ENCODE measurements around the gene TRIM46.

DNA sequence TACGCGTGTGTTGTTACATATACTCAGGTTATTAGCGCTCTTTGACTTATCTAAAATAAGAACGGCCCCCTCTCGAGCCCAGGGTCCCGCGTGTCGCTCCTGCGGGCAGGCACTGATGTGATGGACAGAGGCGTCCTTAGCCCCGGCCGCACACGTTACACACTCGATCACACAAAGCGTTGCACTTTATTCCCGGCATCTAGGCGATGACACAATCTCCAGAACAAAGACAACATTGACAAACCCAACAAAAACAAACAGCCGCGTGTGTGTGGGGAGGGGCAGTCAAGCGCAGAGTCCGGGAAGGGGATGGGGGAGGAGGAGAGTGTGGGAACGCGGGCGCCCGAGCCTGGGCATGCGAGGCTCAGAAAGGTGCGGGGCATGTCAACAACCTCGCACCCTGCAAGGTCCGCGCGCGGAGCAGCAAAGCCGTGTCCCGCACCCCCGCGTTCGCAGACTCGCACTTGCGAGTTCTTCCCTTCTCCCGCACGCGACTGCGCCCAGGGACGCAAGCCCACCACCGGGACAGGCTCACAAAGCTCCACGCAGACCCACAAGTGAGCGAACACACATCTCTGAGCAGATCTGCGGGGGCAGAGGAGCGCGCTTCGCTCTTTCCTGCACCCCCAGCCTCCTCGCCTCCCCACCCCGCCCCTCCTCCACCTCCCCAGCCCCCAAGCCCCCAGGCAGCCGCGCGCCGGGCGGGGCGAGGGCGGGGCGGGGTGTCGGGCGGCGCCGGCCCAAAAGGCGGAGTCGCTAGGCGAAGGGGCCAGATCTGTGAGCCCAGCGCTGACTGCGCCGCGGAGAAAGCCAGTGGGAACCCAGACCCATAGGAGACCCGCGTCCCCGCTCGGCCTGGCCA, 46.3 kb upstream of the TRIM46 start, which contains the start of gene EFNA1:
- TF ChIP-seq, protein P1, sequence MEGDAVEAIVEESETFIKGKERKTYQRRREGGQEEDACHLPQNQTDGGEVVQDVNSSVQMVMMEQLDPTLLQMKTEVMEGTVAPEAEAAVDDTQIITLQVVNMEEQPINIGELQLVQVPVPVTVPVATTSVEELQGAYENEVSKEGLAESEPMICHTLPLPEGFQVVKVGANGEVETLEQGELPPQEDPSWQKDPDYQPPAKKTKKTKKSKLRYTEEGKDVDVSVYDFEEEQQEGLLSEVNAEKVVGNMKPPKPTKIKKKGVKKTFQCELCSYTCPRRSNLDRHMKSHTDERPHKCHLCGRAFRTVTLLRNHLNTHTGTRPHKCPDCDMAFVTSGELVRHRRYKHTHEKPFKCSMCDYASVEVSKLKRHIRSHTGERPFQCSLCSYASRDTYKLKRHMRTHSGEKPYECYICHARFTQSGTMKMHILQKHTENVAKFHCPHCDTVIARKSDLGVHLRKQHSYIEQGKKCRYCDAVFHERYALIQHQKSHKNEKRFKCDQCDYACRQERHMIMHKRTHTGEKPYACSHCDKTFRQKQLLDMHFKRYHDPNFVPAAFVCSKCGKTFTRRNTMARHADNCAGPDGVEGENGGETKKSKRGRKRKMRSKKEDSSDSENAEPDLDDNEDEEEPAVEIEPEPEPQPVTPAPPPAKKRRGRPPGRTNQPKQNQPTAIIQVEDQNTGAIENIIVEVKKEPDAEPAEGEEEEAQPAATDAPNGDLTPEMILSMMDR (IDR thresholded peaks at IDR 0.05; ENCODE audit: insufficient read depth, low read depth, low read length), result no peak
- TF ChIP-seq EZH2 (IDR thresholded peaks at IDR 0.05; ENCODE audit: insufficient read depth, low read length), result no peak

Data from astrocyte (in vitro differentiated cells and primary cell).